22Rv1 (cell line): ENCODE results near the gene WRNIP1.

ENCODE experiments used
- H3K27ac ChIP-seq: fragments of 450-650 bp; 2 replicates; pipeline ENCODE4 v1.5.1; 2017
- ZFX ChIP-seq: fragments of 450-650 bp; IDR thresholded peaks from 2 replicates; pipeline ENCODE4 v1.6.1; 2017; ENCODE audit warnings: antibody characterized with exemption, borderline replicate concordance
- TF ChIP-seq, protein P1 (sequence below): fragments of 450-650 bp; IDR thresholded peaks from 2 replicates; pipeline ENCODE4 v1.5.1; 2017; ENCODE audit warnings: mild to moderate bottlenecking

The WRNIP1 gene

GRCh38 chr6:2819978-2820377, 54.8 kb downstream of the WRNIP1 start:
- TF ChIP-seq, protein P1, sequence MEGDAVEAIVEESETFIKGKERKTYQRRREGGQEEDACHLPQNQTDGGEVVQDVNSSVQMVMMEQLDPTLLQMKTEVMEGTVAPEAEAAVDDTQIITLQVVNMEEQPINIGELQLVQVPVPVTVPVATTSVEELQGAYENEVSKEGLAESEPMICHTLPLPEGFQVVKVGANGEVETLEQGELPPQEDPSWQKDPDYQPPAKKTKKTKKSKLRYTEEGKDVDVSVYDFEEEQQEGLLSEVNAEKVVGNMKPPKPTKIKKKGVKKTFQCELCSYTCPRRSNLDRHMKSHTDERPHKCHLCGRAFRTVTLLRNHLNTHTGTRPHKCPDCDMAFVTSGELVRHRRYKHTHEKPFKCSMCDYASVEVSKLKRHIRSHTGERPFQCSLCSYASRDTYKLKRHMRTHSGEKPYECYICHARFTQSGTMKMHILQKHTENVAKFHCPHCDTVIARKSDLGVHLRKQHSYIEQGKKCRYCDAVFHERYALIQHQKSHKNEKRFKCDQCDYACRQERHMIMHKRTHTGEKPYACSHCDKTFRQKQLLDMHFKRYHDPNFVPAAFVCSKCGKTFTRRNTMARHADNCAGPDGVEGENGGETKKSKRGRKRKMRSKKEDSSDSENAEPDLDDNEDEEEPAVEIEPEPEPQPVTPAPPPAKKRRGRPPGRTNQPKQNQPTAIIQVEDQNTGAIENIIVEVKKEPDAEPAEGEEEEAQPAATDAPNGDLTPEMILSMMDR, result no peak
- no peak for TF ChIP-seq ZFX
- no peak overlapping the region for H3K27ac ChIP-seq

- TF ChIP-seq ZFX, result no peak
- TF ChIP-seq, protein P1, result no peak
- no peak overlapping the region for H3K27ac ChIP-seq
Measured at GRCh38 chr6:2820415-2820814, 55.2 kb downstream of the WRNIP1 start.

GRCh38 chr6:2821554-2821953, 56.4 kb downstream of the WRNIP1 start:
- TF ChIP-seq ZFX, result no peak
- TF ChIP-seq, protein P1, result no peak
- H3K27ac ChIP-seq, result no peak overlapping the region

- TF ChIP-seq, protein P1, result no peak
- no peak for TF ChIP-seq ZFX
- no peak overlapping the region for H3K27ac ChIP-seq
Measured at GRCh38 chr6:2823104-2823850, 58.1 kb downstream of the WRNIP1 start.

DNA sequence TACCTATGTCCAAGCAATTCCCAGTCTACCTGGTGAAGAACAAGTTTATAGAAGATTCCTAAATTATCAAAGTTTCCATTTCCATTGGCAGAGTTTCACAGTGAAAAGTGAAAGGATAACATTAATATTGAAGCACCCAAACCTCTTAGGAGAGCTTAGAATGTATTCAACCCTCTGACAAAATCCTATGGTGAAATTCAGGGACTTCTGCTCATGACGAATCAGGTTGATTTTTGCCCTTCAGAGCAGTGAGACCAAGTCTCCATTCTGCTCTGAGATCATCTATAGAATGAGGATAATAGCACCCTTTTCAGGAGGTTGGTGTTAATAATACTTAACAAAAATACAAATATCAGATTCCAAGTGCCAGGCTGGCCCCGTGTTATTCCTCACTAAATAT, 60.9 kb downstream of the WRNIP1 start:
- TF ChIP-seq, protein P1, result no peak
- TF ChIP-seq ZFX, result no peak
- no peak overlapping the region for H3K27ac ChIP-seq

DNA sequence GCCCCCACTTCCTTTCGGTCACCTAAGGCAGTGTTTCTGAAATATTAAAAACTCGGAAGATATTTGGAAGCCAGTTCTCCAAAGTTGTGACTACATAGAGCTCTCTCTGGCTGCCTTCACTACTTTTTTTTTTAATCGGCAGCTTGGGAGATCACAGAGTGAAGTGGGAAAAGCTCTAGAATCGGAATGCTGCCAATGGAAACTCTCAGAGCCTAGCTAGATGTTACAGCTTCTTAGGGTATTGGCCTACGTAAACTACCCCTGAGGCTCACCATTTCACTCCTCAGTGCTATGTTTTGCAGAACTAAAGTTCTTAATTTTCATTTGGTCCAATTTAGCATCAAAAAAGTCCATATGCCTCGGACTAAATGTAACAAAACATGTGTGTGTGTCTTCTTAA, 61.9 kb downstream of the WRNIP1 start:
- TF ChIP-seq ZFX, result no peak
- TF ChIP-seq, protein P1, result no peak

GRCh38 chr6:2828629-2829028, 63.4 kb downstream of the WRNIP1 start:
- H3K27ac ChIP-seq, result no peak overlapping the region
- TF ChIP-seq, protein P1, result no peak
- no peak for TF ChIP-seq ZFX

More for the DNA sequence above, 61.9 kb downstream of the WRNIP1 start:
- no peak overlapping the region for H3K27ac ChIP-seq
